Right atrium auricular region (tissue), 2 donors: ENCODE results near the gene MEIS1. TPM values are rescaled to one million over a fixed set of nuclear protein-coding genes. Genes with fewer than 3 reads are reported as not detected.
A peak's percentile ranks its signal among the peaks of the same experiment; 100 is the strongest.

Source experiments
- DNase-seq: peaks from one replicate; pipeline ENCODE4 v3.0.0-alpha.2; 2019; ENCODE audit warnings: low spot score
- H3K27ac ChIP-seq, 2 donors: fragments of 200-600 bp; sonication (generic); 1 replicate in 1 of 2; 2 replicates in 1 of 2; pipeline ENCODE4 v1.5.1; 2016 to 2019
- H3K27me3 ChIP-seq, 2 donors: fragments of 200-600 bp; sonication (generic); one replicate each; pipeline versions ENCODE4 v1.5.1 to v1.6.0; 2017 to 2019
- H3K36me3 ChIP-seq: fragments of 200-600 bp; sonication (generic); one replicate; pipeline ENCODE4 v1.5.1; 2016
- H3K4me1 ChIP-seq, 2 donors: fragments of 200-600 bp; sonication (generic); one replicate each; pipeline versions ENCODE4 v1.5.1 to v1.6.0; 2017 to 2019
- H3K4me3 ChIP-seq, 2 donors: fragments of 200-600 bp; sonication (generic); 1 replicate in 1 of 2; 2 replicates in 1 of 2; pipeline ENCODE4 v1.5.1; 2017 to 2019; ENCODE audit warnings: mild to moderate bottlenecking in 1 of 2, moderate library complexity in 1 of 2
- H3K9me3 ChIP-seq, 2 donors: fragments of 200-600 bp; sonication (generic); one replicate each; pipeline ENCODE4 v1.5.1; 2019
- CTCF ChIP-seq, 2 donors: fragments of 200-600 bp; sonication (generic); IDR thresholded peaks; one replicate each; pipeline ENCODE4 v1.5.1; 2019; ENCODE audit warnings: antibody characterized with exemption in 2 of 2
- total RNA-seq, 2 donors: library from RNA; depleted of rRNA; stranded (reverse); fragments of >200 nt; gene quantifications; one replicate each; pipeline ENCODE4 v1.1.0, GENCODE V29; 2016

Gene MEIS1
- total RNA-seq, 2 donors from 2014 or later, result 13.6 to 16.7 TPM

- H3K4me3 ChIP-seq, result peak overlapping the region; percentile 38 to 59
- peak in 1 of 2 donors; percentile 67 for TF ChIP-seq CTCF (IDR thresholded peaks at IDR 0.05)
- H3K9me3 ChIP-seq, result no peaks in the 10 kb centered on the region
- H3K36me3 ChIP-seq, result peaks cover 7% of the 10 kb centered on the region
- peaks cover 26 to 40% of the 10 kb centered on the region in 2 donors for H3K27me3 ChIP-seq
- peak overlapping the region; percentile 42 to 51 for H3K27ac ChIP-seq
- H3K4me1 ChIP-seq, result peaks cover 0 to 23% of the 10 kb centered on the region in 2 donors
- peak; percentile 69 for DNase-seq
These were observed 140.0 kb downstream of the MEIS1 start for GRCh38 chr2:66574701-66575624.

GRCh38 chr2:66575625-66576310, 140.8 kb downstream of the MEIS1 start:
- Histone ChIP-seq H3K4me1 (peaks cover 0 to 23% of the 10 kb centered on the region in 2 donors), H3K27ac (no peak overlapping the region)
- DNase-seq, result no peak

GRCh38 chr2:66576311-66576560, 141.3 kb downstream of the MEIS1 start:
- Histone ChIP-seq H3K4me3 (peak overlapping the region; percentile 24 to 59), H3K36me3 (peaks cover 6% of the 10 kb centered on the region), H3K9me3 (no peaks in the 10 kb centered on the region), H3K27me3 (peaks cover 36 to 49% of the 10 kb centered on the region in 2 donors), H3K4me1 (peaks cover 0 to 23% of the 10 kb centered on the region in 2 donors), H3K27ac (no peak overlapping the region)
- no peak for TF ChIP-seq CTCF (IDR thresholded peaks at IDR 0.05)
- DNase-seq, result no peak

More at GRCh38 chr2:66575625-66576310, 140.8 kb downstream of the MEIS1 start:
- Histone ChIP-seq H3K36me3 (peaks cover 7% of the 10 kb centered on the region), H3K9me3 (no peaks in the 10 kb centered on the region), H3K4me3 (peak overlapping the region; percentile 24 to 59), H3K27me3 (peaks cover 34 to 47% of the 10 kb centered on the region in 2 donors)
- no peak for TF ChIP-seq CTCF (IDR thresholded peaks at IDR 0.05)

- Histone ChIP-seq H3K27me3 (peaks cover 38 to 54% of the 10 kb centered on the region in 2 donors), H3K4me1 (peaks cover 0 to 28% of the 10 kb centered on the region in 2 donors), H3K9me3 (no peaks in the 10 kb centered on the region), H3K27ac (no peak overlapping the region), H3K4me3 (peak overlapping the region; percentile 16 to 59), H3K36me3 (peaks cover under 1% of the 10 kb centered on the region)
- no peak for DNase-seq
- TF ChIP-seq CTCF (IDR thresholded peaks at IDR 0.05), result no peak
These were observed 141.8 kb downstream of the MEIS1 start for GRCh38 chr2:66576561-66577320.

GRCh38 chr2:66577321-66578053, 142.6 kb downstream of the MEIS1 start:
- H3K4me3 ChIP-seq, result peak overlapping the region in 1 of 2 donors; percentile 59
- H3K36me3 ChIP-seq, result no peaks in the 10 kb centered on the region
- peaks cover 0 to 31% of the 10 kb centered on the region in 2 donors for H3K4me1 ChIP-seq
- no peak for DNase-seq
- no peak overlapping the region for H3K27ac ChIP-seq
- H3K27me3 ChIP-seq, result peaks cover 45 to 62% of the 10 kb centered on the region in 2 donors
- H3K9me3 ChIP-seq, result no peaks in the 10 kb centered on the region
- TF ChIP-seq CTCF (IDR thresholded peaks at IDR 0.05), result no peak
